ENCODE data around the gene SEL1L2. TPM values are rescaled to one million over a fixed set of nuclear protein-coding genes. Genes with fewer than 3 reads are reported as not detected.

SEL1L2 gene
- total RNA-seq, 1 donor, result not detected

Other genes with a start within 250 kb of the SEL1L2 start
- gene ESF1, start 205.7 kb downstream of the SEL1L2 start, total RNA-seq, result 7.0 TPM
- 32.8 TPM for gene NDUFAF5, start 205.6 kb downstream of the SEL1L2 start, total RNA-seq
- gene MACROD2, start 4.9 kb upstream of the SEL1L2 start, total RNA-seq, result 1.7 TPM